Right ventricle myocardium superior (tissue), 1 donor: ENCODE results near the gene TOR1AIP1. TPM values are rescaled to one million over a fixed set of nuclear protein-coding genes. Genes with fewer than 3 reads are reported as not detected.
"Not testable (repeated sequence)": the region's sequence is repeated elsewhere in the genome, so short reads cannot be mapped to it uniquely, and the experiment has no call there.

Experiments used
- ATAC-seq: fragments of 200-7000 bp; cut with Tn5 transposase; one replicate; pipeline ENCODE4 v1.9.1; 2020; ENCODE audit warnings: mild to moderate bottlenecking; ENCODE audit not compliant: poor library complexity
- DNase-seq: peaks from one replicate; pipeline ENCODE4 v3.0.0-alpha.2; 2020
- intact Hi-C: fragments of 100-400 bp; cut with DNase I; formaldehyde crosslinking; loops from one replicate; pipeline ENCODE4 v1.11.2; 2022
- long read RNA-seq: library from polyadenylated mRNA; unstranded; transcript quantifications from one replicate; pipeline ENCODE4 v2.0.0, GENCODE V29; 2021
- total RNA-seq: library from RNA; stranded (reverse); fragmentation: NEBNext Ultra II Directional; extraction: Animal tissue kit (Norgen Biotek cat#: 25700); gene quantifications from one replicate; pipeline ENCODE4 v1.2.1, GENCODE V29; 2021
- donor health status: DM: no; HTN: yes; CAD: no; lungs with severe emphysema.

TOR1AIP1 gene, protein sequence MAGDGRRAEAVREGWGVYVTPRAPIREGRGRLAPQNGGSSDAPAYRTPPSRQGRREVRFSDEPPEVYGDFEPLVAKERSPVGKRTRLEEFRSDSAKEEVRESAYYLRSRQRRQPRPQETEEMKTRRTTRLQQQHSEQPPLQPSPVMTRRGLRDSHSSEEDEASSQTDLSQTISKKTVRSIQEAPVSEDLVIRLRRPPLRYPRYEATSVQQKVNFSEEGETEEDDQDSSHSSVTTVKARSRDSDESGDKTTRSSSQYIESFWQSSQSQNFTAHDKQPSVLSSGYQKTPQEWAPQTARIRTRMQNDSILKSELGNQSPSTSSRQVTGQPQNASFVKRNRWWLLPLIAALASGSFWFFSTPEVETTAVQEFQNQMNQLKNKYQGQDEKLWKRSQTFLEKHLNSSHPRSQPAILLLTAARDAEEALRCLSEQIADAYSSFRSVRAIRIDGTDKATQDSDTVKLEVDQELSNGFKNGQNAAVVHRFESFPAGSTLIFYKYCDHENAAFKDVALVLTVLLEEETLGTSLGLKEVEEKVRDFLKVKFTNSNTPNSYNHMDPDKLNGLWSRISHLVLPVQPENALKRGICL
- total RNA-seq: 35.3 TPM
- long read RNA-seq, full-length matches to known transcripts: 24 of 36 reads
- long read RNA-seq, partial matches to known transcripts: 4 of 36 reads
- long read RNA-seq, other reads (novel, unspliced or antisense): 8 of 36 reads

DNA sequence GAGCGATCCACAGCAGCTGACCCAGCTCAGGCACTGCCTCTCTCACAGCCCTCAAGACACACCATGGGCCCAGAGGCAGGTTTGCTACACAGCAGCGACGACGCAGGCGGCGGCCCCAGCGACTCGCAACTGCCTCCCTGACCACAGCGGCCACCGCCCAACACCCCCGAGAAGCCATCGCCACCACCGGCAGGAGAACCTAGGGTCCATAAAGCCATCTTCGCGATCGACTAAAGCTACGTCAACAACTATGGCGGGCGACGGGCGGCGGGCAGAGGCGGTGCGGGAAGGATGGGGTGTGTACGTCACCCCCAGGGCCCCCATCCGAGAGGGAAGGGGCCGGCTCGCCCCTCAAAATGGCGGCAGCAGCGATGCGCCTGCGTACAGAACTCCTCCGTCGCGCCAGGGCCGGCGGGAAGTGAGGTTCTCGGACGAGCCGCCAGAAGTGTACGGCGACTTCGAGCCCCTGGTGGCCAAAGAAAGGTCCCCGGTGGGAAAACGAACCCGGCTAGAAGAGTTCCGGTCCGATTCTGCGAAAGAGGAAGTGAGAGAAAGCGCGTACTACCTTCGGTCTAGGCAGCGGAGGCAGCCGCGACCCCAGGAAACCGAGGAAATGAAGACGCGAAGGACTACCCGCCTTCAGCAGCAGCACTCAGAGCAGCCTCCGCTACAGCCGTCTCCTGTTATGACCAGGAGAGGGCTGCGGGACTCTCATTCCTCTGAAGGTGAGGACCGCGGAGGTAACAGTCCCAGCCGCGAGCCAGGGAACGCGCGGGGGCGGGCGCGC, at the start of gene TOR1AIP1:
Gene TOR1AIP1 (plus strand): TSS at position 33 of the 787 bp plus-strand sequence. CDS start 218 bp downstream, at position 251.
- intact Hi-C loops: no loop called here
- DNase-seq (peak; percentile 97), ATAC-seq (peak; percentile 95)

DNA sequence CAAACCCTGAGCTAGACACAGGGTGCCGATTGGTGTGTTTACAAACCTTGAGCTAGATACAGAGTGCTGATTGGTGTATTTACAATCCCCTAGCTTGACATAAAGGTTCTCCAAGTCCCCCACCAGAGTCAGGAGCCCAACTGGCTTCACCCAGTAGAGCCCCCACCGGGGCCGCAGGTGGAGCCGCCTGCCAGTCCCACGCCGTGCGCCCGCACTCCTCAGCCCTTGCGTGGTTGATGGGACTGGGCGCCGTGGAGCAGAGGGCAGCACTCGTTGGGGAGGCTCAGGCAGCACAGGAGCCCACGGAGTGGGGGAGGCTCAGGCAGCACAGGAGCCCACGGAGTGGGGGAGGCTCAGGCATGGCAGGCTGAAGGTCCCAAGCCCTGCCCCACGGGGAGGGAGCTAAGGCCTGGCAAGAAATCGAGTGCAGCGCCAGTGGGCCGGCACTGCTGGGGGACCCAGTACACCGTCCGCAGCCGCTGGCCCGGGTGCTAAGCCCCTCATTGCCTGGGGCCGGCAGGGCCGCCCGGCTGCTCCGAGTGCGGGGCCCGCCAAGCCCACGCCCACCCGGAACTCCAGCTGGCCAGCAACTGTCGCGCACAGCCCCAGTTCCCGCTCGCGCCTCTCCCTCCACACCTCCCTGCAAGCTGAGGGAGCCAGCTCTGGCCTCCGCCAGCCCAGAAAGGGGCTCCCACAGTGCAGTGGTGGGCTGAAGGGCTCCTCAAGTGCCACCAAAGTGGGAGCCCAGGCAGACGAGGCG, 45.2 kb upstream of the TOR1AIP1 start:
- ATAC-seq, DNase-seq, intact Hi-C loops: not testable (repeated sequence)

- no peak for ATAC-seq
- intact Hi-C loops: no loop called here
- DNase-seq: no peak
Observed at GRCh38 chr1:179840107-179840506, 42.0 kb upstream of the TOR1AIP1 start.

GRCh38 chr1:179848233-179848632, 33.9 kb upstream of the TOR1AIP1 start:
- intact Hi-C loops: no loop called here
- no peak for ATAC-seq
- no peak for DNase-seq

DNA sequence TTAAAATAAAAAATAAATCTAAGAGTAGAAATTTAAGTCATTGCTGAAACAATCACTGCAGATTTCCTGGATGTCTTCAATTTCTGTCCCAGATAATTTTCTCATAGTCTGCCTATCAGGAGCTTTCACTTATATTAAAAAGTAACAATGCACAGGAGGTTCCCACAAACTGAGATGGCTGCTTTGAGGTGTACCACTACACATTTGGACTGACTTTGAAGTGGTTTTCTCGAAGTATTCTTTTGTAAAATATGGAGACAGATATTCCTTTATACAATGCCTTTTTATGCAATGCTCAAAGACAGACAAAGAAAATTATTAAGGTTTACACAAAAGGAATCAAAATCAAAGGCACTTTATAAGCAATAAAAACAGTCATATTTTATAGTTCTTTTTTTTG, 29.0 kb upstream of the TOR1AIP1 start:
- no peak for DNase-seq
- no peak for ATAC-seq
- intact Hi-C loops: no loop called here

GRCh38 chr1:179855831-179856230, 26.3 kb upstream of the TOR1AIP1 start:
- ATAC-seq, intact Hi-C loops, DNase-seq: not testable (repeated sequence)

DNA sequence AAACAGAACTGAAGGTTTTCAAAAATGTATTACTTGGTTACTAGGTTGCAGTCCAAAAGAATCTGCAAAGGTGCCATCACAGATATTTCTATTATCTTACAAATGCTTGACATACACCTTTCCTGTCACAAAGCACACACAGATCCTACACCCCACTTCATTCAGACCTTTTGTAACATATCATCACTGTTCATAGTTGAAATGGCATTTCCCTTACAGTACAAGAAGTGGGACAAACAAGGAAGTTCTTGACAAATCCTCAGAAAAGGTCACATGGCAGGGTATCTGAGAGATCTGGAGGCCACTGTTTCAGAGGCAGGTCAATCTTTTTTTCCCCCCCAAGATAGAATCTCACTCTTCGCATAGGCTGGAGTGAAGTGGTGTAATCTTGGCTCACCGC, 25.8 kb upstream of the TOR1AIP1 start:
- ATAC-seq (no peak), DNase-seq (no peak)
- intact Hi-C loops: no loop called here

DNA sequence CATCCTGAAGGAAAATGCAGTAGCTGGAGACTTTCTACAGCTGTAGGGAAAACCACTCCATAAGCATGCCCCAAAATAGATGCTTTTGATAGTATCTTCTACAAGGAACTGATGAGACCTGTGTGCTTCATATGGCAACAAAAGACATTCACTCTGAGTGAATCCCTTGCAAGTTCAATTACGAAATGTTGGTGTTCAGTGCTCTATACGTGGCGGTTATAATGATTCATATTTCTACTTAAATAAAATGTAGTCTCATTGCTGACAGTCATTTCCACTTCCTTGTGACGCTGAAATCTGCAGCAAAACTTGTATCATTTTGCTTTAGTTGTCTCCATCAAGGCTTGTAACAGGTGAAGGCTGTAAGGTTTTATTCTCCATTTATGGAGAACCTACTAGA, 25.1 kb upstream of the TOR1AIP1 start:
- DNase-seq (no peak), ATAC-seq (no peak)
- intact Hi-C loops: no loop called here

GRCh38 chr1:179860652-179861051, 21.4 kb upstream of the TOR1AIP1 start:
- no peak for ATAC-seq
- intact Hi-C loops: loop anchor here (10.0 kb wide), 1 partner anchor 314 kb away; no protein-coding TSS in a partner anchor

GRCh38 chr1:179865377-179865776, 16.7 kb upstream of the TOR1AIP1 start:
- intact Hi-C loops: loop anchor here (10.0 kb wide), 1 partner anchor 309 kb away; no protein-coding TSS in a partner anchor
- peak; percentile 69 for ATAC-seq
- no peak for DNase-seq

More at GRCh38 chr1:179860652-179861051, 21.4 kb upstream of the TOR1AIP1 start:
- no peak for DNase-seq

- ATAC-seq: no peak
- intact Hi-C loops: loop anchor here (10.0 kb wide), 1 partner anchor 308 kb away; no protein-coding TSS in a partner anchor
- no peak for DNase-seq
Observed at GRCh38 chr1:179866616-179867015, 15.5 kb upstream of the TOR1AIP1 start.

- DNase-seq (peak; percentile 52), ATAC-seq (peak; percentile 61)
- intact Hi-C loops: loop anchor here (10.0 kb wide), 1 partner anchor 307 kb away; no protein-coding TSS in a partner anchor
Observed at GRCh38 chr1:179867493-179868330, 14.4 kb upstream of the TOR1AIP1 start.

DNA sequence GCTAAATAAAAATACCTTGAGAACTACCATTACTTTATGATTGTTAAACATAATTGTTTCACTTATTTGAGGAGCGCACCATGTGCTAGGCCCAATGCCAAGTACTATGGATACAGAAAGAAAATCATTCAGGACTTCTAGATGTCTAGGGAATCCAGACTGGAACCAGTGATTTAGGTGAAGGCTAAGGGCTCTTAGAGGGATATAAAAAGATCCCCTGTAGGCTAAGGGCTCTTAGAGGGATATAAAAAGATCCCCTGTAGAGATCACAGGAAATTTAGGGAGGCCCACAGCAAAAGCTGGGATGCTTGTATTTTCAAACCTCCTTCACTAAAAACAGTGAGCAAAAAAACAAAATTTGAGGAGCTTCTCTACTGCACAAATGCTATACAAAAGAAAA, 11.2 kb upstream of the TOR1AIP1 start:
- DNase-seq (no peak), ATAC-seq (no peak)
- intact Hi-C loops: no loop called here

DNA sequence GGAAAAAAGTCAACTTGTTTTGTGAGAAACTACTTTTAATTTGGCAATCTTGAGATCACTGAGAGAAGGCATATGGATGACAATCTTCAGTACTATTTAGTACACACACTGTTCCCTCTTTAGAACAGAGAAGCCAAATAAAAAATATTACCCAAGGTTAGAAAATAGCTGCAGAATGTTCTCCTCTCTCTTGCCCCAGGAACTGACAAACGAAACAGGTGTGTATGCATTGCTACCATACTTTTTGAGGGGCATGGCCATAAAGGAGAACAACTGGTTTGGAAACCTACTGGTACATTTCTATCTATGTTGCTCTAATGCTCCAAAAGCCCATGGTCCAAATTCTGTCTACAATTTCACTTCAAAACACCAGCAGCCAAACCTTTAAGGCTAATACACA, 10.1 kb upstream of the TOR1AIP1 start:
- intact Hi-C loops: no loop called here
- DNase-seq (no peak), ATAC-seq (no peak)

DNA sequence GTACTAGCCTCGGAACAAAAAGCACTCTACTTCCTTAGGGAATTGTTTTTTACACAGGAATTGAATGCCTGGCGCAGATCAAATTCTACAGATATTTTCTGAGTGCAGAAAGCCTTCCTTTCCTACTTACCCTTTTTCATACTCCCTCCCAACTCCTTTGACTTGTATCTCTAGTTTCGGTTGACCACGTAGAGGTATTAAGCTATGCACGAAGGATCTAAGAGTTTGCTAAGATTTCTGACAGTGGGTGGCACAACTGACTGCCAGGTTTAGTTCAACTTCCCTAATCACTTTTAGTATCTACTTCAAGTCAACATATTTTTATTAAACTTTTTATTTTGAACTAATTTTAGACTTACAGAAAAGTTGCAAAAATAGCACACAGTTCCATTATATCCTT, 9.5 kb upstream of the TOR1AIP1 start:
- DNase-seq (no peak), ATAC-seq (no peak)
- intact Hi-C loops: no loop called here

GRCh38 chr1:179873438-179873851, 8.6 kb upstream of the TOR1AIP1 start:
- ATAC-seq (no peak), DNase-seq (no peak)
- intact Hi-C loops: no loop called here

DNA sequence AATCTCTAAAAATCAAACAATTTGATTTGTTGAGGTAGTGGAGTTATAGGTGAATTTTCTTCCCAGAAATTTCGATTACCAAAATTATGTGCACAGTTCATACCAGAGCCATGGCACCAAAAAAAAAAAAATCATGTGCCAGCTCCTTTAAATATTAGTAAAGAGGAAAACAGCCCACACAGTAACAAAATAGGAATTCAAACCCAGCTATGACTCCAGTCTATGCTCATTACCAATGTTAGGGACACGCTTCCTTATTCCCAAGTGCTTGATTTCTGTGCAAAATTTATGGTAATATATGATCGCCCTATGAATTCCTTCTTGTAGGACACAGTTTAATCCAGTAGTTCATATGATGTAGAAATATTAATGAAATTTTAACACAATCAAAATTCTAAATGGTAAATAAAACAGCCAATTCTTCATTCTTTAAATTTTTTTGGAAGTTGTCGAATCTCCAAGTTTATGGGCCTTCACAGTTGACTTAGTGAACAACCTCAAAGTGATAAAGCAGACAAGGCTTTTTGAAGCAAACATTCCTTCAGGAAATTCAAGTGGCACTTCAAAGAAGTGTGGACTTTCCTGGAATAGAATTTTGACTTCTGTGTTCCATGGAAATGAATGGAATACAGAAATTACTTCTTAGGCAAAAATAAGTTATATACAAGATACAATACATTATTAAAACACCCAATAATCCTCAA, 6.3 kb upstream of the TOR1AIP1 start:
- ATAC-seq (no peak), DNase-seq (no peak)
- intact Hi-C loops: no loop called here
